Activated naive CD4-positive, alpha-beta T cell treated with anti-CD3 and anti-CD28 coated beads, Interleukin-2, amount 10 ng/mL, durations not matched to agents 7 days and 5 days (primary cell): ENCODE measurements around the gene KLF14.
A peak's percentile ranks its signal among the peaks of the same experiment; 100 is the strongest.

ENCODE experiments used
- CTCF ChIA-PET: fragments of 350-600 bp; sonication (Branson Sonifier 250); formaldehyde crosslinking; loops from one replicate; lab custom pipeline; 2021; ENCODE audit warnings: antibody characterized with exemption; lab: Charles Lee
- DNase-seq: peaks from one replicate; pipeline ENCODE4 v3.0.0-alpha.2; 2020
- H3K27ac Mint-ChIP-seq: one replicate; pipeline ENCODE4 v1.8.0; 2021; ENCODE audit warnings: mild to moderate bottlenecking, moderate library complexity, mixed read lengths
- H3K27me3 Mint-ChIP-seq: one replicate; pipeline ENCODE4 v1.8.0; 2021; ENCODE audit warnings: mild to moderate bottlenecking, mixed read lengths
- H3K36me3 Mint-ChIP-seq: one replicate; pipeline ENCODE4 v1.8.0; 2021; ENCODE audit warnings: mixed read lengths
- H3K4me1 Mint-ChIP-seq: one replicate; pipeline ENCODE4 v1.8.0; 2021; ENCODE audit warnings: mixed read lengths
- H3K4me3 Mint-ChIP-seq: one replicate; pipeline ENCODE4 v1.8.0; 2021; ENCODE audit warnings: mild to moderate bottlenecking, moderate library complexity, mixed read lengths
- H3K9me3 Mint-ChIP-seq: one replicate; pipeline ENCODE4 v1.8.0; 2021; ENCODE audit warnings: mixed read lengths

KLF14 gene

DNA sequence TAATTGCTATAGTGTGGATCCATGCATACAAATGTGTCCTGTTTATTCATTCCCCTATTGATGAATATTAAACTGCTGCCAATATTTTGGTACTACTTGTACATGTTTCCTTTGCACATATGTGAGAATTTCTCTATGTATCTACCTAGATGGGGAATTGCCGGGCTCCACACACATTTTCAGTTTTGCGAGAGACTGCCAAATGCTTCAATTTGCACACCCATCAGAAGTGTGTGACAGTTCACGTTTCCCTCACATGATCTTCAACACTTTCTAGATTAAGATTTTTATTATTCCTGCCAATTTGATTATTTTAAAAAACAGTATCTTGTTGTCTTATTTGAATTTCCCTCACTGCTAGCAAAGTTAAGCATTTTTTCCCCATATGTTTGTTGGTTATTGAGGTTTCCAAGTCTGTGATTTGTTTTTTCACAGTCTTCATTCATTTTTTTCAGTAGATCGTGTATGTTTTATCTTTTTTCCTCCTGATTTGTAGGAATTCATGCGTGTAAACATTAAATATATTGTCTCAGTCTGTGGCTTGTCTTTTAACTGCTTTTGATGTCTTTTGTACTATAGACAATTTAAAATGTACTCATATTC, 2.4 kb upstream of the KLF14 start:
- Mint-ChIP-seq H3K27me3 (peaks cover 39% of the 10 kb centered on the region), H3K27ac (no peak overlapping the region), H3K9me3 (peaks cover 7% of the 10 kb centered on the region), H3K4me3 (no peak overlapping the region), H3K36me3 (peaks cover 7% of the 10 kb centered on the region), H3K4me1 (peaks cover 13% of the 10 kb centered on the region)
- CTCF ChIA-PET = no interaction called here
- no peak for DNase-seq

DNA sequence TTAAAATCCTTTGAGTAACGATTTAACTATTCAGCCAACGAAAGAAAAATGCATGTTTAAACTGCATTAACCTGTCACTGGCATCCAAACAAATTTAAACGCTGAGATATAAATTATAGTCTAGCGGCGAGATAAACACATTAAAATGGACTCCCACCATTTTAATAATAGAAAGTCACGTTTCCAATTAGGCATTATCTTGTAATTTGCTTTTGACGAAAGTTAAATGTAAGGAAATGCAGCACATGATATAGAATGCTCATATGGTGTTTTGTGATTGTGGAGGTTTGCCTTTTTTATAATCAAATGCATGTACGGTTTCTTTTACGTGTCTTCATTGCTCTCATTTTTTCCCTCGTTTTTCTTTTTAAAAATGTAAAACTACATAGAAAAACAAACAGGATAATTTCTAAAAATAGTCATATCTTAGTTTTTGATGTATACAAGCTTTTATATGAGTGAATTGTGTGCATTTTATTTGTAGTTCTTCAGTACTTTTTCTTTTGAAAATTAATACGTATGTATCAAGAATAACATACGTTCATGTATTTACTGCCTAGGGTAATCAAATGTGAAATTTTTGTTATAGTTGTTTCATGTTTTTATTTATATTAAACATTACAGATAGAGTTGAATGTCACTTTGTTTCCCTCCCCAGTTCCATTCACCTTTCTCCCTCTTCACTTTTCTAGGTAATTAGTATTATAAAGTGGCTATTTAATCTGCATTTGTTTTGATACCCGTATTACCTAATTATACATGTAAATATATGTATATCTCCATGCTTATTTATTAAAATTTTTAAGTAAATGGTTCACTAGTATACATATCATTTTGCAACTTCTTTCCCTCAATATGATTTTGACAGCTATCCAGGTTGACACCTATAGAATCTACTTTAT, 1.1 kb upstream of the KLF14 start:
- Mint-ChIP-seq H3K9me3 (peaks cover 7% of the 10 kb centered on the region), H3K4me3 (peak overlapping the region; percentile 81), H3K4me1 (peaks cover 13% of the 10 kb centered on the region), H3K27me3 (peaks cover 53% of the 10 kb centered on the region), H3K27ac (no peak overlapping the region), H3K36me3 (peaks cover 7% of the 10 kb centered on the region)
- CTCF ChIA-PET = no interaction called here
- DNase-seq = no peak

DNA sequence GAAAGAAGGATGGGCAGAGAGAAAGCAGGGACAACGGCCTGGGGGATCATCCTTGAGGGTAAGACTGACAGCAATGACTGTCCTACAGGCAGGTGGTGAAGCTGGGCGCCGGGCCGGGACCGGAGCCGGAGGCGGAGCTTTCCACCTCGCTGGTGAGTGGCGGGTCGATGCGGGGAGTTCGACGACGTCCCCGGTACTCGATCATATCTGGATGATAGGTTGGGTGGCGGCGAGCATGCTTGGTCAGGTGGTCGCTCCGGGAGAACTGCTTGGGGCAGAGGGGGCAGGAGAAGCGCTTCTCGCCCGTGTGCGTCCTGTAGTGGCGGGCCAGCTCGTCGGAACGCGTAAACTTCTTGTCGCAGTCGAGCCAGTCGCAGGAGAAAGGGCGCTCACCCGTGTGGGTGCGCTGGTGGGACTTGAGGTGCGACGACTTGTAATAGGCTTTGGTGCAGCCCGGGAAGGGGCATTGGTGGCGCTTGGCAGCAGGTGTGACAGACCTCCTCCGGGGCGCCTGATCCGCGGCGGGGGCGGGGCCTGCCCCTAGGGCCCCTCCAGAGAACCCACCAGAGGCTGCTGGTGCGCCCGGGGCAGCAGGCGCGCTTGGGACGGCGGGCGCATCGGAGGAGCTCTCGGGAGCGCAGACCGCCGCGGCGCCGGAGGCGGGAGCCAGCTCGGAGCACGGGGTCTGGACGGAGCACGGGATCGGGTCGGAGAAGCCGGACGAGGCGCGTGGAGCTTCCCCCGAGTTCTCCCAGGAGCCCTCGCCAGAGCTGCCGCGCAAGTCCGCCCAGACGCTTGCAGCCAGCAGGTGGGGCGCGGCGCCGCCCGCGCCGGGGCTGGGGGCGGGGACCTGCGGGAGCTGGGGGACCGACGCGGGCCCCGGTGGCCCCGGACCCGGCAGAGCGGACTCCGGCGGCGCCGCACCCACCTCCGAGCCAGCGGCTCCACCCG, 752 bp downstream of the KLF14 start:
- CTCF ChIA-PET = interaction anchor here (0.8 kb wide), 1 partner anchor 528 kb away, joined by 3 read pairs; the partner anchor contains the start of gene TMEM209
- Mint-ChIP-seq H3K27me3 (peaks cover 59% of the 10 kb centered on the region), H3K36me3 (peaks cover 7% of the 10 kb centered on the region), H3K9me3 (peaks cover 7% of the 10 kb centered on the region), H3K27ac (peak overlapping the region; percentile 43), H3K4me1 (peaks cover 13% of the 10 kb centered on the region), H3K4me3 (peak overlapping the region; percentile 62)
- DNase-seq = peak; percentile 41

DNA sequence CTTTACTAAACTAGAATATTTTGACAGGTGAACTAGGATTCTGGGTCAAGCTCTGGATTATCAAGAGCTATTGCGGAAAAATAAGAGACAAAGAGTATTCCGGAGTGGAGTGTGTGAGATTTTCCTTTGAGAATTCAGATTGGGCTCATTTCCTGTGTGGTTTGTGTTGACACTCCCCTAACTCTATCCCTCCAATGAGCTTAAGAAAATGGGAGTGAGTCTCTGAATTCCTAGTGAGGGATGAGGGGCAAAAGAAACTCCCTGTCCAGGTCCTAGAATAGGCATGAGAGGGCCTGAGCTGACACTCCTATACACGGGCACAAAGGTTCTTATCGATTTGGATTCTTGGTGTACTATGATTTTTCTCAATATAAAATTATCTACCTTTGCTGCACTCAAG, 10.2 kb downstream of the KLF14 start:
- peaks cover 30% of the 10 kb centered on the region for H3K27me3 Mint-ChIP-seq
- no peaks in the 10 kb centered on the region for H3K36me3 Mint-ChIP-seq
- CTCF ChIA-PET = interaction anchor here (1.3 kb wide), 1 partner anchor 36 kb away, joined by 5 read pairs; no protein-coding TSS in a partner anchor
- H3K4me3 Mint-ChIP-seq = no peak overlapping the region
- H3K27ac Mint-ChIP-seq = no peak overlapping the region
- no peak for DNase-seq
- no peaks in the 10 kb centered on the region for H3K9me3 Mint-ChIP-seq
- no peaks in the 10 kb centered on the region for H3K4me1 Mint-ChIP-seq

DNA sequence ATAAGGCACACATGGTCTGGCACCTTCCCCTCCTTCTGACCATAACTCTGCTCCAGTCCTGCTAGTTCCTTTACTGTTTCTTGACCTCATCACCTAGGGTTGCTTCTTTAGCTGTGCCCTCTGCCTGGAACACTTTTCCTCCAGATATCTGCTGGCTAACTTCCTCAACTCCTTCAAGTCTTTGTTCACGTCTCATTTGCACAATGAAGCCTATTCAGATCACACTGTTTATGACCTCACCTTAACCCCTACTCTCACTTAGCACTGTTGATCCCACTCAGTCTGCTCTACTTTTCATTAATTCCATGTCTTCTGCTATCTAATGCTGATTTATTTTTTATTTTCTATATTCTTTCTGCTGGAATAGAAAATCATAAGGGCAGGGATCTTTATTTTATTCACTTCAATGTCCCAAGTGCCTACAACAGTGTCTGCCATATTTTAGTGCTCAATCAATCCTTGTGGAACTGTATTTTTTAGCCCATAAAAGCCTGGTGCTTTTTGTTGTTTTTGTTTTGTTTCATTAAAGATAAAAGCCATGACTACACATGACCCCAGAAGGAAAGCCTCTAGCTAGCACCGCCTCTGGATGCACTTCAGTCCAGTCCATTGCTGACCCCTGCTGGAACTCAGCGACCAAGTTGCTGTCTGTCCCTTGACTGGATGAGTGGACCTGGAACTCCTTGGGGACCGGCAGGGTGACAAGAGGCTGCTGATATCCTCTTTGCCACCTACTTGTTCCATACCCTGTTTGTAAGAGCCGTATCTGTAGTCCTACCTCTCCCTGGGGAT, 12.3 kb downstream of the KLF14 start:
- Mint-ChIP-seq H3K9me3 (no peaks in the 10 kb centered on the region), H3K4me3 (no peak overlapping the region), H3K27me3 (peaks cover 29% of the 10 kb centered on the region), H3K27ac (no peak overlapping the region), H3K36me3 (no peaks in the 10 kb centered on the region), H3K4me1 (no peaks in the 10 kb centered on the region)
- DNase-seq = peak; percentile 32
- CTCF ChIA-PET = interaction anchor here (0.6 to 1.5 kb wide), 2 partner anchors 95 to 648 kb away, joined by 3 to 4 read pairs; no protein-coding TSS in a partner anchor

DNA sequence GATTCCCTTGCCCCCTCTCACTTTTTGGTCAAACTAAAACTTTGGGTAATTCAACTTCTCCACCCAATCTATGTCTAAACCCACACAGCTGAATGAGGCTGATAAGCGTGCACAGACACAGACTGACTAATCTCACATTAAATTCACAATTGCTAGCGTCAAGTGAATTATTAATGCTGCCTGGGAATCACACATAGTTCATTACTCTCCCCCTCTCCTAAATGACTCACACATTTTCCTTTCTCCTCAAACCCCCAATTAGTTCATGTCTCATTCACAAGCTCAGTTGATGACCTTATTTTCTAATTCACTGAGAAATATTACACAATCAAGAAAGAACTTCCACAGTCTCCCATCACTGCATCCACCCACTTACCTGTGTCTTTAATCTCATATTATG, 14.5 kb downstream of the KLF14 start:
- H3K4me1 Mint-ChIP-seq = no peaks in the 10 kb centered on the region
- peaks cover 22% of the 10 kb centered on the region for H3K27me3 Mint-ChIP-seq
- H3K36me3 Mint-ChIP-seq = no peaks in the 10 kb centered on the region
- H3K4me3 Mint-ChIP-seq = no peak overlapping the region
- no peak for DNase-seq
- CTCF ChIA-PET = interaction anchor here (0.6 kb wide), 1 partner anchor 76 kb away, joined by 3 read pairs; no protein-coding TSS in a partner anchor
- H3K9me3 Mint-ChIP-seq = no peaks in the 10 kb centered on the region
- H3K27ac Mint-ChIP-seq = no peak overlapping the region

DNA sequence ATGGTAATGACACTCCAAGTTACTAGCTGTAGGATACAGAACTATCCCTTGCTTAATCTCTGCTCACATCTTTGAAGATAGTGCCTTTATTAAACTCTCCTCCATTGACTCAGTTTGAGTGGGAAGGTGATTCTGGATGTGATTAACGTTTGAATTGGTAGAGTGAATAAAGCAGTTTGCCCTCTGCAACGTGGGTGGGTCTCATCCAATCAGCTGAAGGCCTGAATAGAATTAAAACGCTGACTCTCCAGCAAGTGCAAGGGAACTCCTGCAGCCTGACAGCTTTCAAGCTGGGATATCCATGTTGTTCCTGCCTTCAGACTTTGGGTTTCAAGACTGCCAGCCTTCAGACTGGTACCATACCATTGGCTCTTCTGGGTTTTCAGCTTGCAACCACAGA, 21.6 kb downstream of the KLF14 start:
- Mint-ChIP-seq H3K9me3 (no peaks in the 10 kb centered on the region), H3K4me1 (no peaks in the 10 kb centered on the region), H3K4me3 (no peak overlapping the region), H3K36me3 (no peaks in the 10 kb centered on the region), H3K27ac (no peak overlapping the region), H3K27me3 (peaks cover 18% of the 10 kb centered on the region)
- no peak for DNase-seq
- CTCF ChIA-PET = no interaction called here

DNA sequence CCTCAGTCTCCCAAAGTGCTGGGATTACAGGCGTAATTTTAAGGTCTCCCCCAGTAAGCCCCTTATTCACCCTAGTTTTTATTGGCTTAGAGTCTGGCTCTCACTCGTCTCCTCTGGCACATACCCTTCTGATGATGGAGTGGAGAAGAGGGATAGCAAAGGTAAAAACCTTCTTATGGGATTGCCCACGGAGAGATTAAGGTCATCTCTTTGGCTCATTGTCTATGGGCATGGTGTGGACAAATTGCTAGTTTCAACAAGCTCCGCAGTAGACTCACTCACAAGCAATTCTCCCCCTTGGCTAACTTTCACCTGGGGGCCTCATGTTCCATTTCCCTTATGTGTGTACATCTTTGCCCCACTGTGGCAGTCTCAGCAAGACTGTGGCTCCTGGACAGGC, 25.2 kb downstream of the KLF14 start:
- no peaks in the 10 kb centered on the region for H3K36me3 Mint-ChIP-seq
- CTCF ChIA-PET = no interaction called here
- H3K4me3 Mint-ChIP-seq = no peak overlapping the region
- H3K27ac Mint-ChIP-seq = no peak overlapping the region
- H3K4me1 Mint-ChIP-seq = no peaks in the 10 kb centered on the region
- no peaks in the 10 kb centered on the region for H3K9me3 Mint-ChIP-seq
- DNase-seq = no peak
- peaks cover 16% of the 10 kb centered on the region for H3K27me3 Mint-ChIP-seq

DNA sequence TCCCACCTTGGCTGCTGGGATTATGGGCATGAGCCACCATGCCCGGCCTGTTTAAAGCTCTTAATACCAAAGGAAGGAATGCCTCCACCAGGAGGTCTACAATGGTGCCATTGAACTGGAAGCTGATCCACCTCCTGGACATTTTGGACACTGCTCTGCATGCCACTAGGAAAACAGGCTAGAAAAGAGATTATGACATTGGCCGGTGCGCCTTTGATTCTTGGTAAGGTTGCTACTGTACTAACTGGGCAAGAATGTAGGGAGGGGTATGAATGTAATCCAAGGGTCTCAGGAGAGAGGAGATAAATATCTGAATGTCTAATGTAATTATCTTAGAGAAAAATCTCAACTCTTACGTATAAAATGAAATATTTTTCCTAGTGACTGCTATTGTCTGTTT, 26.0 kb downstream of the KLF14 start:
- CTCF ChIA-PET = no interaction called here
- Mint-ChIP-seq H3K27me3 (peaks cover 10% of the 10 kb centered on the region), H3K4me3 (no peak overlapping the region), H3K4me1 (no peaks in the 10 kb centered on the region), H3K9me3 (no peaks in the 10 kb centered on the region), H3K36me3 (no peaks in the 10 kb centered on the region), H3K27ac (no peak overlapping the region)
- no peak for DNase-seq

DNA sequence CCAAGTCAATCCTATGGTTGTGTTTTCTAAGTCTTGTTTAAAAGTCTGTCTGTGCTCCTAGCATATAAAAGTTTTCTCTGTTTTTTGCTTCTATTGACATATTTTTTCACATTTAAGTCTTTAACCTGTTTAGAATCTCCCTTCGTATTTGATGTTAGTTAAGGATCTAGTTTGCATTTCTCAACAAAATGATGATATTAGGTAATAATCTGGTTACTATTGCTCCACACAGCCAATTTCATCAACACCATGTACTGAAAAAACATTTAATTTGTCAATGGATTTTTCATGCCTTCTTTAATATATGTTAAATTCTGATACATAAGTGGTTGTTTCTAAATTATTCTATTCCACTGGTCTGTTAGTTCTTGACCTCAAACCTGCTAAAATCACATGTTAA, 30.2 kb downstream of the KLF14 start:
- no peaks in the 10 kb centered on the region for H3K9me3 Mint-ChIP-seq
- DNase-seq = no peak
- CTCF ChIA-PET = no interaction called here

DNA sequence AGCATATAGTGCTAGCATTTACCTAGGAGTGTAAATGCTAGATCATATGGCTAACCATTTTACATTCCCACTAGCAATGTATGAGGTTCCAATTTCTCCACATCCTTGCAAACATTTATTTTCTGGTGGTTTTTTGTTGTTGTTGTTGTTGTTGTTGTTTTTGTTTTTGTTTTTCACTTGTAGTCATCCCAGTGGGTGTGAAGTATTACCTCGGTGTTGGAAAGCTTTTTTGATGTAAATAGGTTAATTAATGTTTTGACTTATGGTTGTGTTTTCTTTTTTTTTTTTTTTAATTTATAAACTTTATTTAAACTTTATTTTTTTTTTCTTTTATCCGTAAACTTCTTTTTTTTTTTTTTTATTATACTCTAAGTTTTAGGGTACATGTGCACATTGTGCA, 32.4 kb downstream of the KLF14 start:
- Mint-ChIP-seq H3K36me3 (no peaks in the 10 kb centered on the region), H3K4me3 (no peak overlapping the region), H3K27me3 (no peaks in the 10 kb centered on the region), H3K4me1 (no peaks in the 10 kb centered on the region), H3K9me3 (no peaks in the 10 kb centered on the region), H3K27ac (no peak overlapping the region)
- CTCF ChIA-PET = no interaction called here
- DNase-seq = no peak

More for the DNA sequence above, 30.2 kb downstream of the KLF14 start:
- Mint-ChIP-seq H3K4me1 (no peaks in the 10 kb centered on the region), H3K27me3 (peaks cover 2% of the 10 kb centered on the region), H3K27ac (no peak overlapping the region), H3K36me3 (no peaks in the 10 kb centered on the region), H3K4me3 (no peak overlapping the region)

DNA sequence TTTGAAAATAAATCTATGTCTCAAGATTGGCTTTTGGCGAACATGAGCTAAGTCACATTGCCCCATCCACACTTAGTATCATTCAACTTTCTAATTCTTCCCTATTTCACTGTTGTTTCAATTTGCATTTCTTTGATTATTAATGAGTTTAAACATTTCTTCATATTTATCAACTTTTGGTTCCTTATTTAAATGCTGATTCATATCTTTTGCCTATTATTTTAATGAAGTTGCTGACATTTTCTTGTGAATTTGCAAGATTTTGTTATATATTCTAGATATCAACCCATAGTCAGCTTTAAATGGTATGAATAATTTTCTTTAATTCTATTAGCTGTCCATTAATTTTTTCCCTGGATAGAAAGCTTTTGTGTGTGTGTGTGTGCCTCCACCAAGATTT, 33.2 kb downstream of the KLF14 start:
- no peak overlapping the region for H3K4me3 Mint-ChIP-seq
- no peak for DNase-seq
- no peaks in the 10 kb centered on the region for H3K9me3 Mint-ChIP-seq
- H3K4me1 Mint-ChIP-seq = no peaks in the 10 kb centered on the region
- no peaks in the 10 kb centered on the region for H3K27me3 Mint-ChIP-seq
- H3K27ac Mint-ChIP-seq = no peak overlapping the region
- CTCF ChIA-PET = interaction anchor here (0.9 kb wide), 1 partner anchor 459 kb away, joined by 3 read pairs; no protein-coding TSS in a partner anchor
- H3K36me3 Mint-ChIP-seq = no peaks in the 10 kb centered on the region

DNA sequence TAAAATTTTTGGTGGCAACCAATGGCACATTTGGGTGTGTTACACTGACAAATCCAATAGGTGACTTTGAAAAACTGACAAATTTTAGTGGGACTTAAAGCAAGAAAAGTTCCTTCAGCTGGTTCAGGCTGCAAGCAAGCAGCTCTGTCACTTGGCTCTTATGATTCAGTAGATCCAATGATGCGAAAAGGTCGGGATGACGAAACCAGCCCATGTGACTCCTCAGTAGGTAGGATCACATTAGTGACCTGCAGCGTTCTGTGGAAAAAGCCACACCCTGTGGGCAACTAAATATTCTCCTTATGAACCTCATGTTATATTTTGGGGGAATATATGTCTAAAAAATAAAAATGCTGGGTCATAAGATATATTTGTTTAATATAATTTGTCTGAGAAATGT, 34.3 kb downstream of the KLF14 start:
- no peak for DNase-seq
- no peaks in the 10 kb centered on the region for H3K4me1 Mint-ChIP-seq
- no peaks in the 10 kb centered on the region for H3K9me3 Mint-ChIP-seq
- H3K27ac Mint-ChIP-seq = no peak overlapping the region
- H3K4me3 Mint-ChIP-seq = no peak overlapping the region
- H3K36me3 Mint-ChIP-seq = no peaks in the 10 kb centered on the region
- CTCF ChIA-PET = no interaction called here
- no peaks in the 10 kb centered on the region for H3K27me3 Mint-ChIP-seq
